Mesendoderm (in vitro differentiated cells): ENCODE results near the gene CACNG1.
"Not testable (repeated sequence)": the region's sequence is repeated elsewhere in the genome, so short reads cannot be mapped to it uniquely, and the experiment has no call there.

Source experiments
- DNase-seq: peaks from one replicate; pipeline ENCODE4 v3.0.0; 2013
- H2AK5ac ChIP-seq: 2 replicates; pipeline ENCODE4 v1.6.1; 2013; ENCODE audit warnings: low read length, inconsistent platforms
- H2BK120ac ChIP-seq: 2 replicates; pipeline ENCODE4 v1.6.1; 2013; ENCODE audit warnings: low read depth, mild to moderate bottlenecking, low read length, moderate library complexity, mixed read lengths
- H2BK15ac ChIP-seq: replicated peaks from 2 replicates; pipeline ENCODE4 v1.6.1; 2013; ENCODE audit warnings: low read depth, mild to moderate bottlenecking, moderate library complexity
- H2BK5ac ChIP-seq: 2 replicates; pipeline ENCODE4 v1.6.1; 2013; ENCODE audit warnings: low read length, inconsistent platforms
- H3K18ac ChIP-seq: 2 replicates; pipeline ENCODE4 v1.6.1; 2013; ENCODE audit warnings: mild to moderate bottlenecking, low read length, mixed read lengths
- H3K23ac ChIP-seq: one replicate; pipeline ENCODE4 v1.6.1; 2013; ENCODE audit warnings: low read length
- H3K27ac ChIP-seq: 2 replicates; pipeline ENCODE4 v1.5.1; 2013; ENCODE audit warnings: low read depth, mild to moderate bottlenecking, inconsistent platforms, low read length, moderate library complexity
- H3K27me3 ChIP-seq: 2 replicates; pipeline ENCODE4 v1.6.1; 2013; ENCODE audit warnings: low read length, control low read depth, mild to moderate bottlenecking, inconsistent platforms; ENCODE audit not compliant: insufficient read depth, poor library complexity
- H3K36me3 ChIP-seq: 2 replicates; pipeline ENCODE4 v1.6.1; 2013; ENCODE audit warnings: low read length, inconsistent platforms; ENCODE audit not compliant: control insufficient read depth, insufficient read depth
- H3K4ac ChIP-seq: one replicate; pipeline ENCODE4 v1.6.1; 2013; ENCODE audit warnings: low read depth, mild to moderate bottlenecking, low read length, moderate library complexity
- H3K4me1 ChIP-seq: 2 replicates; pipeline ENCODE4 v1.6.1; 2013; ENCODE audit warnings: low read depth, low read length, inconsistent platforms; ENCODE audit not compliant: control insufficient read depth
- H3K4me2 ChIP-seq: 2 replicates; pipeline ENCODE4 v1.6.1; 2013; ENCODE audit warnings: low read length
- H3K4me3 ChIP-seq: 2 replicates; pipeline ENCODE4 v1.5.1; 2013; ENCODE audit warnings: mild to moderate bottlenecking, low read length
- H3K56ac ChIP-seq: one replicate; pipeline ENCODE4 v1.6.1; 2013; ENCODE audit warnings: low read length
- H3K79me1 ChIP-seq: 2 replicates; pipeline ENCODE4 v1.6.1; 2013; ENCODE audit warnings: low read length, inconsistent platforms
- H3K79me2 ChIP-seq: 2 replicates; pipeline ENCODE4 v1.6.1; 2013; ENCODE audit warnings: mild to moderate bottlenecking, low read length; ENCODE audit not compliant: control insufficient read depth, insufficient read depth
- H3K9ac ChIP-seq: 2 replicates; pipeline ENCODE4 v1.6.1; 2013; ENCODE audit warnings: low read length, inconsistent platforms
- H4K5ac ChIP-seq: one replicate; pipeline ENCODE4 v1.6.1; 2013; ENCODE audit warnings: low read length
- H4K8ac ChIP-seq: one replicate; pipeline ENCODE4 v1.6.1; 2013; ENCODE audit warnings: low read depth, mild to moderate bottlenecking, control low read depth, low read length, moderate library complexity
- WGBS: extraction: QIAGEN DNeasy Blood & Tissue Kit; methylation state at CpG from one replicate; pipeline ENCODE4 v1.1.7; 2013; ENCODE audit warnings: low lambda C conversion rate, missing lambda C conversion rate; ENCODE audit not compliant: insufficient coverage; ENCODE audit errors: extremely low coverage; 5-methylcytosine and 5-hydroxymethylcytosine counted together

Gene CACNG1

DNA sequence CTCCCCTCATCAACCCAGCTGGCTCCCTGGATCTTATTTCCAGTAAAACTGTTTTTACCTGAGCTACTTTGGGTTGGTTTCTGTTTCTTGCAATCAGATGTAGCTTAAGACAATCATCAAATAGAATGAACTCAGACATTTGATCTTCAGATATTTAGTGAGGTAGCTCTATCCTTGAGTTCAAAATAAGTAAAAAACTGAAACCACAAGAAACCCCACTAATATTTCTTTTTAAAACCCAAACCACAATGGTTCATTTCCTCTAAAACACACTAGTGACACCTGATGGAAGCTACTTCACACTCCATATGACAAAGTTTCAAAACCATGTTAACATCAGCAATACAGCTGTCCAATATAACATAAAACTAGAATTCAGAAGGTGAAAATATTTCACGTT is 37.8 kb downstream of the CACNG1 start:
- DNase-seq, result no peak
- no peak overlapping the region for H3K23ac ChIP-seq
- H3K4me1 ChIP-seq, result no peaks in the 10 kb centered on the region
- no peak overlapping the region for H2BK120ac ChIP-seq
- H3K4ac ChIP-seq, result no peak overlapping the region
- H3K56ac ChIP-seq, result no peak overlapping the region
- no peak overlapping the region for H4K5ac ChIP-seq
- H4K8ac ChIP-seq, result no peak overlapping the region
- no peak overlapping the region for H3K4me3 ChIP-seq
- H3K79me2 ChIP-seq, result no peaks in the 10 kb centered on the region
- no peak overlapping the region for H3K9ac ChIP-seq
- WGBS, result no CpG with 5 or more reads among the region's 1 CpG
- no peaks in the 10 kb centered on the region for H3K36me3 ChIP-seq
- no peak overlapping the region for H3K18ac ChIP-seq
- H3K27me3 ChIP-seq, result no peaks in the 10 kb centered on the region
- H3K4me2 ChIP-seq, result no peak overlapping the region
- no peak overlapping the region for H2BK5ac ChIP-seq
- no peak overlapping the region for H2BK15ac ChIP-seq
- no peak overlapping the region for H2AK5ac ChIP-seq
- H3K79me1 ChIP-seq, result no peaks in the 10 kb centered on the region
- H3K27ac ChIP-seq, result no peak overlapping the region

DNA sequence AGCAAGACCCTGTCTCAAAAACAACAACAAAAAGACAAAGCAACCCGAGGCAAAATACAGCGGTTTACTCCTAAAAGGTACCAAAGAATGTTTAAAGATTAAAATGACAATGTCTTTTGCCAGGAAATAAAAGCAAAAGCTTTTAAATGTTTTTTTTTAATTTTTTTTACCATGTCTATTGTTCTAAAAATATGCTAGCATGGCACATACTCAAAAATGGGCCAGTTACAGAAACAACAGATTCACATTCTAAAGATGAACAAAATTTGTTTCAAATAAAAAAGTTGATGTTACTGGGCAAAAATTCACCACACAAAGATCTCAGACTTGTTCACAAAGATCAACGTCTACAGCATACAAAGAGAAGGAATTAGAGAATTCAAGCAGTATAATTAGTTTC is 41.1 kb downstream of the CACNG1 start:
- Histone ChIP-seq H3K36me3 (no peaks in the 10 kb centered on the region), H3K4me1 (no peaks in the 10 kb centered on the region), H3K18ac (no peak overlapping the region), H3K79me1 (no peaks in the 10 kb centered on the region), H4K8ac (no peak overlapping the region), H4K5ac (no peak overlapping the region), H3K79me2 (no peaks in the 10 kb centered on the region), H3K23ac (no peak overlapping the region), H3K4me2 (no peak overlapping the region), H3K4me3 (no peak overlapping the region), H3K27ac (no peak overlapping the region), H3K4ac (no peak overlapping the region), H2BK5ac (no peak overlapping the region), H3K9ac (no peak overlapping the region), H3K27me3 (no peaks in the 10 kb centered on the region), H2BK120ac (no peak overlapping the region), H3K56ac (no peak overlapping the region), H2AK5ac (no peak overlapping the region), H2BK15ac (no peak overlapping the region)
- WGBS, result no CpG with 5 or more reads among the region's 3 CpGs
- no peak for DNase-seq

DNA sequence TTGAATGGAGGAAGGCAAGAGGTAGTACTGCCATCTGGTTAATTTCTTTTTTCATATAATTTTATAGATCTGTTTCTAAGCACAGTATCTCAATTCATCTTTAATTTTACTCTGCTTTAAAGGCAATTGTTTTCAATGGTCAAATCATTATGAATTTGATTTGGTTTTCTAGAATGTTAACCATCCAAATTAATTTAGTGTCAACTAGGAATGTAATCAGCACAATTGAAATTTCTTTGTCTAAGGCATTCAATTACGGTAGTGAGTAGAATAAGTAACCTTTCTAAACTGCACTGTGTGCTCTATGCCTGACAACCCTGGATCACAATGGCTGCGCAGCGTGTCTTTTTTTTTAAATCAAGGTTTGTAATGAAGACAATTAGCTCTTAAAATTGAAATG is 44.3 kb downstream of the CACNG1 start:
- H3K4me3 ChIP-seq, result no peak overlapping the region
- DNase-seq, result no peak
- H3K79me2 ChIP-seq, result no peaks in the 10 kb centered on the region
- H2AK5ac ChIP-seq, result no peak overlapping the region
- H3K27ac ChIP-seq, result no peak overlapping the region
- no peaks in the 10 kb centered on the region for H3K79me1 ChIP-seq
- no peaks in the 10 kb centered on the region for H3K36me3 ChIP-seq
- no peaks in the 10 kb centered on the region for H3K4me1 ChIP-seq
- no peak overlapping the region for H2BK15ac ChIP-seq
- no CpG with 5 or more reads among the region's 3 CpGs for WGBS
- no peaks in the 10 kb centered on the region for H3K27me3 ChIP-seq
- H2BK5ac ChIP-seq, result no peak overlapping the region
- H3K4me2 ChIP-seq, result no peak overlapping the region
- H3K18ac ChIP-seq, result no peak overlapping the region
- no peak overlapping the region for H3K23ac ChIP-seq
- H3K9ac ChIP-seq, result no peak overlapping the region
- no peak overlapping the region for H3K56ac ChIP-seq
- no peak overlapping the region for H4K8ac ChIP-seq
- H2BK120ac ChIP-seq, result no peak overlapping the region
- no peak overlapping the region for H4K5ac ChIP-seq
- H3K4ac ChIP-seq, result no peak overlapping the region

DNA sequence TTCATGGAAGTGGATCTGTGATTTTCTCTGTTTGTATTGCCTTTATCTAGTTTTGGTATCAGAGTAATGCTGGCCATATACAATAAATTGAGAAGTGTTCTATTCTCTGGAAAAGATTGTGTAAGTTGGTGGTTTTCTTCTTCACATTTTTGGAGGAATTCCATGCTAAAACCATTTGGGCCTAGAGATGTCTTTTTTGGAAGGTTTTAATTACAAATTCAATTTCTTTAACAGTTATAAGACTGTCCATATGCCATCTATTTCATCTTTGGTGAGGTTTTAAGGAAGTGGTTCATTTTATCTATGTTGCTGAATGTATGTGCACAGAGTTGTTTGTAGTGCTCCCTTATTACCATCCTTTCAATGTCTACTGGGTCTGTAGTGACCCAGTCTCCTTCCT is 46.0 kb downstream of the CACNG1 start:
- H3K79me1 ChIP-seq, result no peaks in the 10 kb centered on the region
- H3K4ac ChIP-seq, result no peak overlapping the region
- H4K8ac ChIP-seq, result no peak overlapping the region
- H3K18ac ChIP-seq, result no peak overlapping the region
- H3K56ac ChIP-seq, result no peak overlapping the region
- H3K9ac ChIP-seq, result no peak overlapping the region
- H3K36me3 ChIP-seq, result no peaks in the 10 kb centered on the region
- H3K27ac ChIP-seq, result no peak overlapping the region
- H3K79me2 ChIP-seq, result no peaks in the 10 kb centered on the region
- H4K5ac ChIP-seq, result no peak overlapping the region
- H3K23ac ChIP-seq, result no peak overlapping the region
- H3K4me1 ChIP-seq, result no peaks in the 10 kb centered on the region
- H3K4me3 ChIP-seq, result no peak overlapping the region
- H2BK5ac ChIP-seq, result no peak overlapping the region
- H2AK5ac ChIP-seq, result no peak overlapping the region
- no peaks in the 10 kb centered on the region for H3K27me3 ChIP-seq
- DNase-seq, result no peak
- H3K4me2 ChIP-seq, result no peak overlapping the region
- H2BK15ac ChIP-seq, result no peak overlapping the region
- no peak overlapping the region for H2BK120ac ChIP-seq

DNA sequence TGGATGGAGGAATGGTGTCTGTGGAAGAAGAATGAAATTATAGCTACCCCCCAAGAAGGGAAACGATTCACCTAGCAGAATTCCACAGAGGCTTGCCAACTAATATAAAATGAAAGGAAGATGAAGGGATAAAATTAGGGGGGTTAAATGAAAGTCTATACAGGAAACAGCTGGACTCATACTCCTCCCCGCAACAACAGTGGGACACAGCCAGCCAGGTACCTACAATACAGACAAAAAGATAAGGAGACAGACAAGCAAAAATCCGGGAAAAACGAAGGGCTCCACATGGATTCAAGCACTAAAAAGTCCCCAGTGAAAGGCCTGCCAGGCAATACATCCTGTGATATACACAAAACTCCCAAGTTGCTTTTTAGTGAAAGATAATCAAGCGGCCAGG is 47.9 kb downstream of the CACNG1 start:
- H2BK15ac ChIP-seq, result no peak overlapping the region

DNA sequence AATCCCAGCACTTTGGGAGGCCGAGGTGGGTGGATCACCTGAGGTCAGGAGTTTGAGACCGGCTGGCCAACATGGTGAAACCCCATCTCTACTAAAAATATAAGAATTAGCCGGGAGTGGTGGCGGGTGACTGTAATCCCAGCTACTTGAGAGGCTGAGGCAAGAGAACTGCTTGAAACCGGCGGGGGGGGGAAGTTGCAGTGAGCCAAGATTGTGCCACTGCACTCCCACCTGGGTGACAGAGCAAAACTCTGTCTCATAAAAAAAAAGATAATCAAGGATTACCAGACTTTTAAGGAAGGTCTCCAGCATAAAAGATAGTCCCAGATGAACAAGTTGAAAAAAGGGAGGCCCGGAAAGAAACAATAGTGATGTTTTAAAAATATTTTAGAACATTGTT is 48.4 kb downstream of the CACNG1 start:
- not testable (repeated sequence) for H3K79me2 ChIP-seq, H3K4me3 ChIP-seq, H3K18ac ChIP-seq, H2AK5ac ChIP-seq, H3K27ac ChIP-seq, H3K4ac ChIP-seq, H2BK5ac ChIP-seq, H4K8ac ChIP-seq, H3K9ac ChIP-seq, H3K4me1 ChIP-seq, H3K36me3 ChIP-seq, H3K23ac ChIP-seq, H3K79me1 ChIP-seq, H3K4me2 ChIP-seq, H2BK120ac ChIP-seq, H3K27me3 ChIP-seq, H3K56ac ChIP-seq, H4K5ac ChIP-seq, DNase-seq, H2BK15ac ChIP-seq
- WGBS, result no CpG with 5 or more reads among the region's 7 CpGs

More for the DNA sequence above, 47.9 kb downstream of the CACNG1 start:
- H3K79me1 ChIP-seq, result no peaks in the 10 kb centered on the region
- no peak overlapping the region for H4K5ac ChIP-seq
- H2AK5ac ChIP-seq, result no peak overlapping the region
- no peak overlapping the region for H4K8ac ChIP-seq
- DNase-seq, result peak; percentile 14
- H3K4me2 ChIP-seq, result no peak overlapping the region
- no peak overlapping the region for H2BK5ac ChIP-seq
- no peak overlapping the region for H3K4ac ChIP-seq
- H3K36me3 ChIP-seq, result no peaks in the 10 kb centered on the region
- no peak overlapping the region for H2BK120ac ChIP-seq
- H3K79me2 ChIP-seq, result no peaks in the 10 kb centered on the region
- no peak overlapping the region for H3K23ac ChIP-seq
- no peak overlapping the region for H3K27ac ChIP-seq
- H3K56ac ChIP-seq, result no peak overlapping the region
- no peaks in the 10 kb centered on the region for H3K27me3 ChIP-seq
- H3K4me3 ChIP-seq, result no peak overlapping the region
- H3K18ac ChIP-seq, result no peak overlapping the region
- no CpG with 5 or more reads among the region's 5 CpGs for WGBS
- H3K4me1 ChIP-seq, result no peaks in the 10 kb centered on the region
- no peak overlapping the region for H3K9ac ChIP-seq
